T-helper 22 cell (primary cell): ENCODE measurements around the gene PEF1.

Source experiments
- DNase-seq: peaks from one replicate; pipeline ENCODE4 v3.0.0-alpha.2; 2020; ENCODE audit warnings: low read depth

The PEF1 gene, protein sequence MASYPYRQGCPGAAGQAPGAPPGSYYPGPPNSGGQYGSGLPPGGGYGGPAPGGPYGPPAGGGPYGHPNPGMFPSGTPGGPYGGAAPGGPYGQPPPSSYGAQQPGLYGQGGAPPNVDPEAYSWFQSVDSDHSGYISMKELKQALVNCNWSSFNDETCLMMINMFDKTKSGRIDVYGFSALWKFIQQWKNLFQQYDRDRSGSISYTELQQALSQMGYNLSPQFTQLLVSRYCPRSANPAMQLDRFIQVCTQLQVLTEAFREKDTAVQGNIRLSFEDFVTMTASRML

DNA sequence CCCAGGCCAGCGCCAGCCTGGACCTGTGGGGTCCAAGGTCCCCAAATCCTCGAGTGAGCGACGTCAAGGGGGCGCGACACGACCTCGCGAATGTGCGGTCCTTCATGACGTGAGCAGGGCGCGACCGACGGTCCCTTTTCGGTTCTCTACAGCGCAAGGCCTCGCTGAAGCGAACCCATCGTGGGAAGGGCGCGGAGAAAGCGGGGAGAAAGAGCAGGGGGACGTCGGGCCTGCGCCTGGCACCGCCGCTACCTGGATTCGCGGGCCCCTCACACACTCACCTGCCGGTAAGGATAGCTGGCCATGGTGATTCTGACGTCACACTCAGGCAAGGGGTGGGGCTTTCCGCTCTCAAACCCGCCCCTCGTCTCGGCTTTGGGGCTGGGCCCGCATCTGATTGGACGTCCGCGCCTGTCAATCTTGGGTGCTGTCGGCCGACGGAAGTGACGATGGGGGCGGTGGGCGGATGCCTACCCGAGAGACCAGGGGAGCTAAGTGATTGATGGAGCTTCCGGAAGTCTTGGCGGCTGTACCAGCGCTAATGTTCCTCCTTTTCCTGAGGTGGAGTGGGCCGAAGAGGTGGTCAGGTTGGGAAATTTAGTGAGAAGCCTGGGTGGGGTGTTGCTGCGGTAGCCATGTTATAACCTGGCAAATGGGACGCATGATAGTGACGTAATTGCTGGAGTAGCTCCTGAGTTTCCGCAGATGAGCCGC lies at the start of gene PEF1:
Gene PEF1 (minus strand): TSS at position 317 of the 714 bp plus-strand sequence. CDS start 12 bp downstream, at position 305.
- DNase-seq, result peak; percentile 98

DNA sequence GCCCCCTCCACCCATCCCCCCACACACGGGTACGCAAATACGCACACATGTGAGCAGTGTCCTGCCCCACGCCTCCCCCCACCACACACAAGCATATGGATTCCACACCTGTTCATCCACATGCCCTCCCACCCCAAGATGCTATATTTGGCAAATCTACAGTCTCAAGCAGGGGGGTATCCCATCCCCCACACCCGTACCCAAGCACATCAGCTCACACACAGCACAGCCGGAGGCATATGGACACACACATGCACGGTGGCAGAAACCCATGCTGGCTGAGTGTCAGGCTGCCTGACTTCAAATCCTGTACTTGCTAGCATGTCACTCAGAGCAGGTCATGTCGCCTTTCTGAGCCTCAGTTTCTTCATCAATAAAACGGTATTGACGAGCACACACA lies 48.6 kb upstream of the PEF1 start:
- DNase-seq, result no peak

DNA sequence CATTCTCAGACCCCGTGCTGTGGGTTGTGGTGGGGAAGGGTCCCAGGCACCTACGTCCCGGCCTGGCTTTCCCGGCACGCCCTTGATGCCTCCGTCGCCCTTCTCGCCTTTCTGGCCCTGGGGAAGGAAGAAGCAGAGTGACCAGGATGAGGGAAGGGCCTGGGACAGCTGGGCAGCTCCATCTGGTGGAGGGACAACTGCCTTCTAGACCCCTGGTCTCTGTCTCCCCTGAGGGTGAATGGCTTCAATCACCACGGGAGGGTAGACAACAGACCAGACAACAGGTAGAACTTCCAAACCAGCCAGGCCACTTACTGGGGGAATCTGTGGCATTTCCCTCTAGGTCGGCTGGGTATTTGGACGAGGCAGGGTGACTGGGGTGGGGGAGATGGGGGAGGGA lies 47.3 kb upstream of the PEF1 start:
- no peak for DNase-seq

DNA sequence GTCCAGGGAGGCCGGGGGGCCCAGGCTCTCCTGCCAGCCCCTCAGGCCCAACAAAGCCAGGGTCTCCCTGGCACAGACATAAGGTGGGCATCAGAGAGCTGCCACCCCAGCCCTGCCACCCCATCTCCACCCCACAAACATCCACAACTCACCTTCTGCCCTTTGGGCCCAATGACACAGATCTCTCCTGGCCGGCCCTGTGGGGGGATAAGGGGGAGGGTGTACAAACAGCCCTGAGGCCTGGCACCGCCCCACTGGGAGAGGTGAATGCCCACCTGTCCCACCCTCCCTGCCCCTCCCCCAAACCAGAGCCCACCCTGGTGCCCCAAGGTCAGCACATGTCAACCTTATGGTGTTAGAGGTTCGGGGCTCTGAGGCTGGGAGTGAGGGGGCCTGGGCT lies 46.8 kb upstream of the PEF1 start:
- no peak for DNase-seq

DNA sequence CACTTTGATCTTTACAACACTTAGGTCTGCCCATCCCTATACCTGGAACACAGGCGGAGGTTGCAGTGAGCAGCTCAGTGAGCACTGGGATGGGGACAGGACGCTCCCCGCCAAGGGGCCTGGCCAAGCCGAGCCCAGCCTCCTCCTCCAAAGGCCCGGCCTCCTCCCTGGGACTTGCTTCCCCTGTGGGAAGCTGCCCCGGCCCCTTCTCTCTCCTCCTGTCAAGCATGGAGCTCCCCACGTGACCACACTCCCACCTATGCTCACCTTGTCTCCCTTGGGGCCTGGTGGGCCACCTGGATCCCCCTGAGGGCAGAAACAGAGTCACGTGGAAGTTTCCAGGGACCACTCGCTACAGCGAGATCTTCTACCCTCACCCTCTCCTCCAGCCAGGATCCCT lies 46.2 kb upstream of the PEF1 start:
- DNase-seq, result no peak

DNA sequence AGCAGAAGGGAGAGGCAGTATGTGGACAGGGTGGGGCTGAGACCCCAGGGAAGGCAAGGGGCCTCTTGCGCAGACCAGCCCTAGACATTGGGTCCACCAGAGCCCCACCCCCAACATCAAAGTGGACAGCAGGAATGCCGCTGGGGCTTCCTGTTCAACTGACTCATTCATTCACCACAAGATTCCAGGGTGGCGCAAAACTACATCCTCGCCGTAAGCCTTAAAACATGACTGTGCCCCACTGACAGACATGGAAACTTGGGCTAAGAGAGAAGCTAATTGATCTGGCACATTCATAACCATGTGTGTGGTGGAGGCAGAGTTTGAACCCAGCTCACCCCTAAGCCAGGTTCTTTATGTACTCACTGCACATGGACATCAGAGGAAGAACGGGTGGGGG lies 45.2 kb upstream of the PEF1 start:
- DNase-seq, result no peak

DNA sequence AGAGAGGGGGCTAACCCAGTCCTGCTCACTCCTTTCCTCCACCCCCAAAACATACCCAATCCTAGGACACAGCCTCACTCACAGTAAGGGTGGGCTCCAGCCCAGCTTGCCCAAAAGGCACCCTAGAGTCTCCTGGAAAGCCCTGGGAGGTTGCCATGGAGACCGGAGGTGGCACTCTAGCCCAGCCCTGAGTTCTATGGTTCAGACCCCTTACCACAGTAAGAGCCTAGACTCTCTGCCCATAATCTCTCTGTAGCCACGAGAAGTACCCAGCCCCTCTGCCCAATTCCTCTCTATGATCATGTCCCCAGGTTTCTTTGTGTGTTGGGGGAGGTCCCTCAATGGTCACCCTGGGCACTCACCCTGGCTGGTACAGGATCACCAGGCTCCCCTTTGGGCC lies 44.7 kb upstream of the PEF1 start:
- DNase-seq, result no peak

DNA sequence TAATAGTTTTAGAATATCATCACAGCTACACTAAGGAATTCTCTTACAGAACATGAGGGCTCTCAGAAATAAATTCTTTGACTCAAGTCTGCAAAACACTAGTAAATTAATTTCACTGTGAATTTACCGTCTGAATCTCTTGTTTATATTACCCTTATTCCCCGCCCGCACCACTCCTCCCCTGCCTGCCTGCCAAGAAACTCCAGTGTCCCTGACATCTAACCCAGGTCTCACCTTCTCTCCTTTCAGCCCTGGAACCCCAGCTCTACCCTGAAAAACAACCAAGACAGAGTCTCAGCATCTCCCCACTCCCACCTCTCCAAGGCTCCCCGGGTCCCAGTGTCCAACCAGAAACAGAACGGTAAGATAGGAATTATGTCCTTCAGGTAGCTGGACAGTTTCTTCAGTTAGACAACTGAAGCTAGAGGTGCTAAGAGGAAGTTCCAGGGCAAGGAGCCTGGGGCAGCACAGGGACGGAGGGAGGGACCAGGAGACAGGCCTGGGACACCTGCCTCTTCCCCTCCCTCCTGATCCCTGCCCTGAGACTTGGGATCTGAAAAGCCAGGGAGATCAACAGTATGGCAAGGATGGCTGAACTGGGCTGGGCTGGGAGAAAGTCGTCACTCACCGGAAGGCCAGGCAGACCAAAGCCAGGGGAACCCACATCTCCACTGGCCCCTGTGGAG lies 43.7 kb upstream of the PEF1 start:
- no peak for DNase-seq

DNA sequence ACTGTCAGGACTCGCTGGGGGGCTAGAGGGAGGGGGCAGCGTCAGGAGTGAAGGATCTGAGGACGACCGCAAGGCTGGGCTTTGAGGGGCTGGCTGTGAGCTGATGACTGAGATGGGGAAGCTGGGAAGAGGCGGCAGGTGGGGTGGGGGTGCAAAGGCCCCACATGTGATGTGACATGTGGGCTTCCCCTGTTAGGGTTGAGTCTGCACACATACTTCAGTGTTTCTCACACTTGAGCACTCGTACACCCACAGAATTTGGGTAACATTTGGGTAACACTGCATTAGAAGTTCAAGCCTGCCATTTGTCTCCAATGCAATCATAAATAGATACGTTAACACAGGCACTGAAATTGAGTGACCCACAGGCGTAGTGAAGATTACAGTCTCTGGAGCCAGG lies 42.9 kb upstream of the PEF1 start:
- no peak for DNase-seq

DNA sequence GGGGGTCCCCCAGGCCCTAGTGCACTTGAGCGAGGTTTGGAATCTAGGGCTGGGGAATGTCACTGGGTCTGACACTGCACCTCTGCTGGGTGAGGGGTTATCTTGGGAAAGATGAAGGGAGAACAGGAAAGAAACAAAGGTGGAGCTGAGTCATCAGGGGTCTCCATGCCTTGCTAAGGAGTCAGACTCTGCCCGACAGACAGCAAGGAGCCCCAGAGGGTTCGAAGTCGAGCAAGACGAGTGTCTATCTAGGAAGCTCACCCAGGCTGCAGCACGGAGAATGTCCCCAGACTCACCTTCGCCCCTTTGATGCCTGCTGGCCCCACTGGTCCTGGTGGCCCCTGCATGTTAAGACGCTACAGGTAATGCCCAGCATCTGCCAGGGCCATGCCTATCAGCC lies 41.1 kb upstream of the PEF1 start:
- DNase-seq, result no peak

DNA sequence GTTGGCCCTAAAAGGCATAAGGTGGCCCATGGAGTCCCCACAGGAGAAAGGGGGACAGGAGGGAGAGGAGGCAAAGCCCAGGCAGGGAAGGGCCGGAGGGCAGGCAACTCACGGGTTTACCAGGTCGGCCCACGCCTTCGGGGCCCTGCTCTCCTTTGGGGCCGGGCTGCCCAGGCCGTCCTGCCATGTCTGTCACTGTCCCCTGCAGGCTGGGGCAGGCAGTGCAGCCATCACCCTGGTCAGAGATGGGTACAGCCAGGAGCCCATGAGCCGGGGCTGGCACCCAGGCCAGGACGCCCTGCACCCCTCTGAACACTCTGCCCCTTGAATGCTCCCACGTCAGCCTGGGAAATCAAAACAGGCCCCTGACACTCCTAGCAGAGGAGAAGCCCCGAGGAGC lies 39.3 kb upstream of the PEF1 start:
- no peak for DNase-seq

DNA sequence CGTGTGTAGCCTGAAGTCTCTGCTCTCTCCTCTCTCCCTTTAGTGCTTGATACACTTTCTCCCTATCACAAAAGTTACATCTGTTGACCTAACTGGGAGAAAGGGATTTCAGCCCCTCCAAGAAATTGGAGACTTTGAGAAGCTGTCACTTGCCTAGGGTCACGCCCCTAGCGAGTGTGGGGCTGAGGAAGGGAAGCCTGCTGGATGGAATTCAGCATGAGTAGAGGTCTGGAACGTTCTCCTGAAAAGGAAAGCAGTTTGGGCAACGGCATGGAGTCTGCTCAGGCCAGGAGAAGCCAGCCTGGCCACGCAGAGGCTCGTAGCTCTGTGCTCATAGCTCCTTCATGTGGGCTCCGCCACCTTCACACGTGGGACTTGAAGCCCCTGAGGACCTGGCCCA lies 36.7 kb upstream of the PEF1 start:
- no peak for DNase-seq

DNA sequence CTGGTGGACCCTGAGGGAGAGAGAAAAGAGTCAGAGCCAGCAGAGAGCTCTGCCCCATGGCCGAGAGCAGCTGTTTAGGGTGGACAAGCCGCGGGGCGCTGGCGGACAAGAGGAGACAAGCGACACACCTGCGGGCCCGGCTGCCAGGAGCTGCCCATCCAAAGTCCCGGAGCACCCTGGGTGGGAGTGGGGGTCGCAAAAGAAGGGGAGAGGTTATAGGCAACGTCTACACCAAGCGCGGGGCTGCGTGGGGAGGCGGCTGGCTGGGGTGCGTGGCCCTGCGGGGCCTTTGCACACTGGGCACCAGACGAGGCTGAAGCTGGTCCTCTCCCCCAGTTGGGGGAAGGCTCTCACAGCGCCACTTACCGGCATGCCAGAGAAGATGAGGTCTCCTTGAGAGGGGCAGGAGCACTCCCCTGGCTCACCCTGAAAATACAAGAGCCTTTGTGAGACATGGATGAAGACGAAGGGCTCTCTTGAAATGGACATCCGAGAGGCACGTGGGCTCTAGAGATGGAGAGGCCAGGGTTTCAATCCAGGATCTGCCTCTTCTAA lies 35.1 kb upstream of the PEF1 start:
- DNase-seq, result no peak

DNA sequence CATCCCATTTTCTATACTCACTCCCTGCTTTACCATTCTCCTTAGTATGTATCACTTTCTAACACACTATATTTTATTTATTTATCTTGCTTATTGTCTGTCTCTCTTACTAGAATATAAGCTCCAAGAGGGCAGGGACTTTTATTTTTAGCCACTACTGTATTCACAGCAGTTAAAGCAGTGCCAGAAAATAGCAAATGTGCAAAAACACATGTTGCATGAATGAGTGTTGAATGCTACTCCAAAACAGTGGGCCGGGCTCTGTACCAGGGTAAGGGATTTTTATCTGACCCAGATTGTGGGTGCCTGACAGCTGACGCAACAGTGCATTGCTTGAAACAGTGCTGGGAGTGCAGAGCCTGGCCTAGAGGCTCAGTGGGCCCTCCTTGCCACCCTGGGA lies 34.4 kb upstream of the PEF1 start:
- no peak for DNase-seq

DNA sequence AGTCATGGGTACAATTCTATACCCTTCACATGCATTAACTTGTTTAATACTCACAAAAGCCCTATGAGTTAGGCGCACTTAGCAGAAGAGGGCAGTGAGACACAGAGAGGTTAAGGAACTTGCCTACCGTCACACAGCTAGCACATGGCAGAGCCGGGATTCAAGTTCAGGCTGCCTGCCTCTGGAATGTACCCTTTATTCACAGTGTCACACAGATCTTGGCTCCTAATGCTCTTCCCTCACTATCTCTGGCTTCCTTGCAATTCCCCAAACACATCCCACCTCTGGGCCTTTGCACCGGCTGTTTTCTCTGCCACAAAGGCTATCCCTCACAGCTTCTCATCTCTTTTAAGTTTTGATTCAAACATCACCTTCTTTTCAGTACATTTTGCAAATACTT lies 34.0 kb upstream of the PEF1 start:
- DNase-seq, result no peak

DNA sequence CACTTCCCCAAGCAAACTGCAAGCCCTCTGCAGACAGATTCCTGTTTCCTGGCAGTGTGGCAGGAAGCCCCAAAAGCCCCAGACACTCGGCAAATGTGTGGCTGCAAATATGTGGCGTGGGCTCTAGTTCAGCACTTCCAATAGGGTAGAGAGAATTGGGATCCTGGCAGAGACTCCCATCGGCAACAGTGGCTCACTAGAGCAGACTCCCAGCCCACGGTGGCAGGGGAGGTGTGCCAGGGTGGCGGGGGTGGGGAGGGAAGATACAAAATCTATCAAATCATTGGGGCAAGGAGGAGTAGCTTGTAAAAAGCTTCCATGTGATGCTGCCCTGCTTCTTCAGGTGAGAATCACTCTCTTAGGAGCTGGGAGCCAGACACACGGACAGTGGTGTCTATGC lies 33.3 kb upstream of the PEF1 start:
- no peak for DNase-seq

DNA sequence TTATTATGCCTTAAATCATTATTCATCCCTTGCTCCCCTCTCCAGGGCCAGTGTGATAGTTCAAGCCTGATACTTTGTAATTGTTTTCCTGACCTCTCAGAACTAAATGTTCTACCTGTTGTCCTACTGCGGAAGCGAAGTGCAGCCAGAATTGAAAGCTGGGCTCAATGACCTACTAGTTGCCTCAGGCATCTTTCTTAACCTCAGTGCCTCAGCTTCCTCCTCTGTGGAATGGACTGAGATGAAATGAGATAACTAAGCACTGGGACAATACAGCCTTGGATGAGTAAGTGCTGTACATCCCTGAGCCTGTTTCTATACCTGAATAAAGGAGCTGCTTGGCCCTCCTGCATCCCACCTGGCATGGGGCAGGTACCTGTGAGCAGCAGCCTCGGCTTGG lies 32.7 kb upstream of the PEF1 start:
- DNase-seq, result no peak

DNA sequence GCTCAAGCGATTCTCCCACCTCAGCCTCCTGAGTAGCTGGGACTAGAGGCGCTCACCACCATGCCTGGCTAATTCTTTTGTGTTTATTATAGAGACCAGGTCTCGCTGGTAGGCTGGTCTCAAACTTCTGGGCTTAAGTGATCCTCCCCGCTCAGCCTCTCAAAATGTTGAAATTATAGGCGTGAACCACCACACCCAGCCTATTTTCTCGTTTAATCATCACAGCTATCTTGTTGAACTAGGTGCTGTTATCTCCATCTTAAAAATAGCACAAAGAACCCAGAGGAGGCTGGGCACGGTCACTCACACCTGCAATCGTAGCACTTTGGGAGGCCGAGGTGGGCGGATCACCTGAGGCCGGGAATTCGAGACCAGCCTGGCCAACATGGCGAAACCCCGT lies 31.1 kb upstream of the PEF1 start:
- DNase-seq, result no peak

DNA sequence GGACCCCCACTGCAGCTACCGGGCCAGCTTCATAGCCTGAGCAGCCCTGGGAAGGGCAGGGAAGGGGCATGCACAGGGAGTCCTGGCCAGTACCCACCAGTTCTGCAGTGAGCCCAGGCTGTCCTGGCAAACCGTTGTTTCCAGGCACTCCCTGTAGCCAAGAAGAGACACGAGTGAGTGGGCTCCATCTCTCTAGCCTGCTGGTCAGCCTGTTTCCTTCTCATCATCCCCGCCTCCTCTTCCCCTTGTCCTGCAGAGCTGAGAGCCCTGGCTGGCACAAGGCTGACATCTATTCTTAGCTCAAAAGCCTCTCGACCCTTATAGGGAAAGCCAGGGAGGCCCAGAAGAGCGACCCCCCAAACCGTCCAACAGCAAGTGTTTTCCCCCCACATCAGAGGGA lies 30.5 kb upstream of the PEF1 start:
- no peak for DNase-seq

DNA sequence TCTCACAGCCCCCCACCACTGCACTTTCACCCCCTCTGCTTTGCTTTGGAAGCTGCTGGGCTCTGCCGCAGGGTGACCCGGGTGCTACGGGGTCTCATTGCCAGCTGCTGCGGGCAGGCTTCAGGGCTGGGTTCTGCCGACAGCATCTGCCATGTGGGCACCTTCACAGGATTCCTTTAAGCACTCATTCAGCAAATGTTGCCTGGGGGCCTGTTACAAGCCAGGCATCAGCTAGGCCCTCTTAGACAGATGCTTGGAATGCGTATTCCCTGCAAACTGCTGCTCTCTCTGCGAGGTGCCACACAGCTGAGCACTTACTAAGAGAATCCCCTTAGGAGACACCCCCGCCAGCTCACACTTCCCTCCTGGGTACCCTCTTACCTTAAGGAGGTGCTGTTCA lies 29.9 kb upstream of the PEF1 start:
- DNase-seq, result no peak

DNA sequence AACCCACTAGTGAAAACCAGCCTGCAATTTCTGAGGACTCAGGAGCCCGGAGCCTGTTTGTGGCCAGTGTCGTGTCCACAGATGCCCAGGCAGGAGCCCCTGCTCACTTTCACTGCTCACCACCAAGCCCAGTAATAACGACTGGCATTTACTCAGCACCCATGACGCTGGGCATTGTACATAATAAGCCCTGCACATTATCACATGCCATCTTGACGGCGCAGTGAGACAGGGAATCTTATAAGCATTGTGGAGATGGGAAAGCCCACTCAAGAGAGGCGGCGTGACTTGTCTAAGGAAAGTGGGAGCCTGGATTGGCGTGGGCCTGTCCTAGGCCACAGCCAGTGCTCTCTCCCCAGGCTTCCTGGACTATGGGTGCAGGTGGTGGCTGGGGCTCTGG lies 28.8 kb upstream of the PEF1 start:
- no peak for DNase-seq

DNA sequence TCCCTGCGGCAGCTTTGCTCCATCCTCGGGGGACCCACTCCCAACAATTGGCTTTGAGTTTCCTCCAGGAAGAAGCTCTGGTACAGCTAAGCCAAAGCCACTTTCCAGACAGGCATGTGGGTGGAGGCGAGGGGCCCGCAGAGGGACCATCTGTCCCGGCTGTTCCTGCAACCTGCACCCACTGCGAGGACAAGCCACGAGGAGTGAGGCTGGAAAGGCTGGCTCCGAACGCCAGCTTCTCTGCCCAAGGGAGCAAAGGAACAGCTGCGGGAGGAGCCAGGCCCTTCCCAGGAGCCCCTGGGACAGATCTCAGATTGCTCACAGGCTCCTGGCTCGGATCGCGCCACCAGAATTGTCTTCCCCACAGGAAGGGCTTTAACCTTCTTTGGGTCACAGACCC lies 28.3 kb upstream of the PEF1 start:
- no peak for DNase-seq

DNA sequence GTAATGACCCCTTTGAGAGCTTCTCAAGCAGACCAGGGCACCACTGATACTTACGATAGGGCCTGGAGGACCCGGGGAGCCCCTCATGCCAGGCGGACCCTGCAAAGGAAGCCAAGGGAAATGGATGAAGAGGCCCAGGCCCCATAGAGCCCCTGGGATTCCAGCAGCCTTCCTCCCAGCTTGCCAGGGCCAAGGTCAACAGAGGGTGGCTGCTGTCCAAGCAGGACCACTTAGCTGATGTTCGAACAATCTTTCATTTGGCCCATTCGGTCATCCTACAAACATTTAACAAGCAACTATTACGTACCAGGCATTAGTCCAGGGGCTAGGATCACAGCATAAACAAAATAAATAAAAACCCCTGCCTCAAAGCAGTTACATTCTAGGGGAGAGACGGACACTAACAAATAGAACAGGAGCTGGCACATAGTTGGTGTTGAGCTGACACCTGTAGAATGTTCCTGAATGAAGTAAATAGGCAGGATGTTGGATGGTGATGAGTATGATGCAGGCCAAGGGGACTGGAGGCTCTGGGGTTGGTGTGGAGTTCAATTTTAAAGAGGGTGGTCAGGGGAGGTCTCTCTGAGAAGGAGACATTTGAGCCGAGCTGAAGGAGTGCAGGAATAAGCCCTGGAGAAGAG lies 27.0 kb upstream of the PEF1 start:
- DNase-seq, result no peak
